Measurements from ENCODE around the gene IKZF1.

The IKZF1 gene

GRCh38 chr7:50308532-50309385 is 4.2 kb downstream of the IKZF1 start:
- DNase-seq (ENCODE audit: low read depth in 2 of 2): no peak

DNA sequence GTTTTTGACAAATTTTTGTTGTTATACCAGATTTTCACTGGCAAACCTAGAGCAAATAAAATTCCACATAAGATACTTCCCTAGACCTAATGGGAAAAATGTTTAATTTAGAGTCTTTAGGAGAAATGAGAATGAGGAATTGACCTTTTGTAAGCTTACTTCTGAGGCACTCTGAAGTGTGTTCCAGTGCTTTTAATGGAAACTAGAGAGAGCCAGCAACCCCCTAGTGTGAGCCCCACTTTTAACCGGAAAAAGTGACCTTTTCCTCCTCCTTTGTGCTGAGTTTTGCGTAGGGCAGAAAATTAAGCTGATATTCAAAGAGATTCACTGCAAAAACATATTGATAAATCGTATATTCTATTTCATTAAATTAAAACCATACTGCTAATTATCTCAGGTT is 5.2 kb downstream of the IKZF1 start:
- no peak for DNase-seq (ENCODE audit: low read depth in 2 of 2)

DNA sequence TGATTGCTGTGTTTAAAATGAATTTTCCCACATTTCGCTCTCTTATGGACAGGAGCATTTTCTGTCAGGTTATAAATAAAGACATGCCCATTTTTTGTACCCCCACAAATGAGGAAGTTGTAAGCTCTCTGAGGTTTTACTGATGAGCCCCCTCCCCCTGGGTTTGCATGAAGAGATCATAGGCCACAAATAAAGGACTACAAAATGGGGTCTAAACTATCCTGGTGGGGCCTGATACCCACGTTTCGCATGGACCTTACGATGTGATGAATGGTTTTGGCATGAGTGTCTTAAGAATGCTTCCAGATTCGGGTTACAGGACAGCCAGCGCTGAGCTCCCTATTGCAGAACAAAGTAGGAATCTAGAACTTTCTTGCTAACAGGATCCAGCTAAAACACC is 5.8 kb downstream of the IKZF1 start:
- no peak for DNase-seq (ENCODE audit: low read depth in 2 of 2)

DNA sequence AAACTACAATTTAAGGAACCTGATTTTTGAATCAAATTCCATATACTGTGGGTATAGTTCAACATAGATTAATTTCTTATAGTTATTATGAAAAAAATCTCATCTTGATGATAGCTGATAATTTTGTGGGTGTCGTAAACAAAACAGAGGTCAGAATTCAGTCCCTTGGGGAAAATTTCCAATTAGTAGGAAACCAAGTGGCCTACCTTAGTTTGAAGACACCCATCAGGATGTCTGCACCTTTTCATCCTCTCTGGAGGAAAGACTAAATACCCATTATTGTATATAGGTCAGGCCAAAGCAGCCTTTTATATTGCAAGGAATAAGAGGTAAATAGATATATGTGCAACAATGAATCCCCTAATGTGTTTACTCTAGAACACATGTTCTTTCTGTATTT is 6.4 kb downstream of the IKZF1 start:
- DNase-seq (ENCODE audit: low read depth in 2 of 2): no peak

DNA sequence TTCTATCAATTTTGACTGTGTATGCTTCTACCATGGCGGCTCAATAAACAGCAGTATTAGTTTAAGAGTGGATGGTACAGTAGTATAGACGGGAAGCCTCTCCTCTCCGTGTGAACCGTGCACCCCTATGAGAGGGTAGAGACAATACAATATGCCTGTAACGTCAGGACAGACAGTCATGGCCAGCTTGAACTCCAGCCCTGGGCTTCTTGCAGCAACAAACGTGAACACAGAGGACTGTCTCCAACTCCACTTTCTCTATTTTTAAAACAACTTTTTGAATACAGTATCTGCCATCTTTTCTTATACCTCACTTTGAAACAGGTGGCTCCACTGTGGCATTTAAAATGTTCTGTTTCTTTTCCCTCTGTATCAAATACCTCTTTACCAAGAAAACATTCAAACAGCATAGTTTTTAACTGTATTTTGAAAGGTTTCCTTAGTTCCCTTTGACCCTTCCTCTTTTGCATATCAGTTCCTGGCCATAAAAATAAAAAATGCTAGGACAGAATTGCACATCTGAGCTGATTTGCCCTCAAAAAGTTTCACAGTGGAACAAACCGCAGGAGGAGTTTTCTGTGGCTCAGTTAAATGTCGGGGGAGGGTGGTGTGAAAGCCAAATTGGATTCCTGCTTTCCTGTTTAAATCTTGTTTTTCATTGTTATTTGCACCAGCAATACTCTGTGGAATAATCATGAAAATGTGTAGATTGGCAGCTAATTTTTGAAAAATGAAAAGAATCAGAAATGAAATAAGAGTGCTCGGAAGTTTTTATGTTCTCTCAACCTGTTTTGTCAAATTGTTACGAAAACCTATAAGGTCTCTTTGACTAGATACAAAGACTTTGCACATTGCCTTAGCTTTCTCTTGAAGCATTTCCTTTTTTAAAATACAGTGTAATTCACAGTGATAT is 8.0 kb downstream of the IKZF1 start:
- no peak for DNase-seq (ENCODE audit: low read depth in 2 of 2)

- no peak for DNase-seq (ENCODE audit: low read depth in 2 of 2)
Observed at GRCh38 chr7:50314836-50315592, 10.5 kb downstream of the IKZF1 start.

- DNase-seq (ENCODE audit: low read depth in 2 of 2): no peak
Observed at GRCh38 chr7:50315739-50316671, 11.5 kb downstream of the IKZF1 start.

GRCh38 chr7:50317221-50317678 is 12.7 kb downstream of the IKZF1 start:
- no peak for DNase-seq (ENCODE audit: low read depth in 2 of 2)

DNA sequence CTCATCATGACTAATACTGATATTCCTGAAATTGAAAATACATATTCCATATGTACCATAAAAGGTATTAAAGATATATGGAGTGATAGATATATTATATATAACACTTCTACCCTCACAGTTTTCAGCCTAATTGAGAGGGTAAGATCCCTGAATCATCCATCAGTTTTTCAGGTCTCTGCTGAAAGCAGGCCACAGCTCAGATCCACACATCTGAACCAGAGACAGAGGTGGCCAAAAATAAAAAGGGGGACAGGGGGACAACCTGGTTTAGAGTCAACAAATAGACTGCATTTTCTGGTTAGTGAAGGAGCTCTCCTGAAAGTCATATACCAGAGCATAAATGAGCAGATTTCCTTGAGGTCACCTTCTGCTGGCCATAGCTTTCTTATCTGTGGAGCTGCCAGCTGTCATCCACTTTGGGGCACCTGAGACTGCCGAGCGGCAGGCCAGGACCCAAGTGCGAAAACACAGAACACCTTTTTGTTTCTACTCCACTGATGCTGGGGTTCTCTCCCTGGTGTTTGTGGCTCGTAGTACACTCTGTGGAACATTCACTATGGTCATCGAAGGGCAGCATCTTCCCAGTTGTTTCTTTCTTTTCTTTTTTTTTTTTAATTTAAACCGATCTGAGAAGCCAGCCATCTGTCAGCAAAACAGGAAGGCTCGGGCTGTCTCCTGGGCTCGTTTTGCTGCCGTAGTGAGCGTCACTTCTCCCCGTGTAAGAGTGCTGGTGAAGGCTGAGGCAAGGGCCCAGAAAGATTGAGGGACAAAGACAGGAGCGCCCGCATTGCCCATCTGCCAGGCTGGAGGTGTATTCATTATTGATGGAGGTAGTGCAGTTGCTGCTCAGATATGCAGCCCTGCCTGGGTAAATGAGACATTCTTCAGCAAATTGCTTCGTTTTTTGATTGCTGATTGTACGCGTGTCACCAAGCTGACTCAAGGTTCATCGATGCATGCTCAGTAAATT is 13.5 kb downstream of the IKZF1 start:
- DNase-seq (ENCODE audit: low read depth in 2 of 2): no peak

DNA sequence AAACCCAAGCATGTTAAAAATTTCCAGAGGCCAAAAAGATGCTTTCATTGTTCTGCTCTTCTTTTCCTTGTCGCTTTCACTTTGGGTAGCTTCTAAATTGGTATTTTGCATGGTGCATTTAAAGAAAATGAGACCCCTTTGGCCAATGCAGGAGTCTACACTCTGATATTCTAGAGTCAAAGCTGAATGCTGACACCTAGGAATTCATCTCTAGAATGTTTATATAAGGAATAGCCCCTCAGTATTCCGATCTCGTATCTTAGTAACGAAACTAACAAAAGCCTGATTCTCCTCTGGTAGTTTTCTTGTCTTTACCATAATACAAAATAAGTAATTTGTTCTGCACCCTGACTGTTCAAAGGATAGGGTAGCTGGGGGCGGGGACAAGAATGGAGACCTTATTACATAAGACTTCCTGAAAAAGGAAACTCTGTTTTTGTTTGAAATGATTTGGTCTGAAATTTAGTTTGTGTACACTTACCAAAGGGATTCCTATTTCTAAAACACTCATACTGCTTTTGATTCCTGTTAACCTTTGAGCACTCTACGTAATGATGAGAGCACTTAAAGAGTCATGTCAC is 17.1 kb downstream of the IKZF1 start:
- DNase-seq (ENCODE audit: low read depth in 2 of 2): no peak

- DNase-seq (ENCODE audit: low read depth in 2 of 2): no peak
Observed at GRCh38 chr7:50324113-50324512, 19.6 kb downstream of the IKZF1 start.

DNA sequence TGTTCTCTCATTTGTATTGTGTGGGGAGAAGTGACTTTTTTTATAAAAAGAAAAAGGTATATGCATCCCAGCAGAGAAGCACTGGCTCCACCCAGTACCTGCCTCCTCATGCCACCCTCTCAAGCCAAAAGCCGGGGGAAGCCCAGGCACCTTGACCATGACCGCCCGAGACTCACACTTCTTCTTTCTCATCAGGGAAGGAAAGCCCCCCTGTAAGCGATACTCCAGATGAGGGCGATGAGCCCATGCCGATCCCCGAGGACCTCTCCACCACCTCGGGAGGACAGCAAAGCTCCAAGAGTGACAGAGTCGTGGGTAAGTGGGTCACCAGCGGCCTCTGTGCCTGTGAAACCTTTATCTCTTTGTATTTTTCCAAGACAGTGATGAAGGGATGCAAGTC is 22.9 kb downstream of the IKZF1 start:
- DNase-seq (ENCODE audit: low read depth in 2 of 2): no peak

DNA sequence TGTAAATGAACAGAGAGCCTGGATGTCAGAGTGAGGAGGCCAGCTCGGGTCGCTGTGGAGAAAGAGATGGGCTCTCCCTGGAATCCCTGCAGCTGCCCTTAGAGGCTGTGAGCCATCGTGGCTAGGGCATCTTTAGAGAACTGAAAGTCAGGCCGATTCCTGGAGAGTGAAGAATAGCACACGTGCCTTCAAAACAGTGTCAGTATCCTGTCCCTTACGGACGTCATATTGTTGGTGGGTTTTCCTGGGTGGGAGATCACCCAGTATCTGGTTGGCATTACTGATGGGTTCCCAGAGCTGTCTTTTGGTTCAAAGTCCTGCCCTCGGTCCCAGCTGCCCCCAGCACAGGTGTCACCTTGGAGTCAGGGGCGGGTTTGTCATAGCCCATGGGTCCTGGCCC is 25.3 kb downstream of the IKZF1 start:
- no peak for DNase-seq (ENCODE audit: low read depth in 2 of 2)

DNA sequence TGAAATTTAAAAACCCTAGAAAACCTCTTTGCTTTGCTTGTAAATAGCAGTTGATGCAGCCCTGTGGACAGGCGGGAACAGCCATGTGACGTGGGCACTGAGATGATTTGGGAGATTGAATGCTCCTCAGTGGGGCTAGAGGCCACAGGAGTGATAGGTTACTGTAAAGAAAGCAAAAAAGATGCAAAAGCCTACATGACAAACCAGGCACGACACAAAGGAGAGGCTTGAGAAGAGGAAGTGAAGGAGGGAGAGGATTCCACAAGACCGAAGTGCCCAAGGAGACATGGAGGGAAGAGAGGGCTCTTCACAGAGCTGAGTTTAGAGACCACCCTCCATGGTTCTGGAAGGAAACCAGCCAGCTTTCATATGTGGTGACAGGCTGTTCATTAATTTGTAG is 25.7 kb downstream of the IKZF1 start:
- no peak for DNase-seq (ENCODE audit: low read depth in 2 of 2)

GRCh38 chr7:50330696-50331095 is 26.2 kb downstream of the IKZF1 start:
- no peak for DNase-seq (ENCODE audit: low read depth in 2 of 2)

- DNase-seq (ENCODE audit: low read depth in 2 of 2): no peak
Observed at GRCh38 chr7:50331564-50332208, 27.2 kb downstream of the IKZF1 start.

GRCh38 chr7:50332241-50333165 is 28.0 kb downstream of the IKZF1 start:
- no peak for DNase-seq (ENCODE audit: low read depth in 2 of 2)

DNA sequence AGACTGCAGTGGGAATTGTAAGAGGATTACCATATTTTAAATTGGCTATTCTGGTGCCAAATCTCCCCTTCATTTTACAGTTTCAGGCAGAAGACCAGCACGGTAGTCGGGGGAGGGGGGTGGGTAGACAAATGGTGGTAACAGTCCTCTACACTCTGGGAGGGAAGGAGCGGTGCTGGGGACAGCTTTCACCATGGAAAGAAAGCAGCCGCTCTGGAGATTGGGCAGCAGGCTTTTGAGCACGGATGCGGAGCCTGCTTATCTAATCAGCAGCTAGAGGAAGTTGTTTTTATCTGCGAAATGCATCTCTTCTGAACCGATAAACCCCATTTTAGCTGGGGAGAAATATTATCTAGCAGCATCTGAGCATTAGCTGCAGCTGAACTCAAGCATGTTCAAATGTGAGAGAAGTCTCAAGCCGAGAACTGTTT is 28.7 kb downstream of the IKZF1 start:
- no peak for DNase-seq (ENCODE audit: low read depth in 2 of 2)

Data from activated CD4-positive, alpha-beta T cell treated with anti-CD3 and anti-CD28 coated beads for 24 hours (primary cell).